HepG2 (cell line): ENCODE measurements around the gene TRH. TPM values are rescaled to one million over a fixed set of nuclear protein-coding genes. Genes with fewer than 3 reads are reported as not detected.

Experiments used
- ISX ChIP-seq: sonication (generic); formaldehyde crosslinking; conservative IDR thresholded peaks from 2 replicates; pipeline ENCODE4 v1.5.0; 2020; ENCODE audit warnings: missing genetic modification reagents
- MAX ChIP-seq: IDR thresholded peaks from 2 replicates; pipeline ENCODE4 v1.6.1; 2012; ENCODE audit warnings: inconsistent platforms
- MYC ChIP-seq: sonication (generic); formaldehyde crosslinking; IDR thresholded peaks from 2 replicates; pipeline ENCODE4 v1.9.0; 2021; ENCODE audit warnings: missing genetic modification reagents, borderline replicate concordance
- NFE2 ChIP-seq: sonication (generic); formaldehyde crosslinking; IDR thresholded peaks from 2 replicates; pipeline ENCODE4 v1.4.0; 2020; ENCODE audit warnings: missing genetic modification reagents
- REST ChIP-seq, 2 experiments: IDR thresholded peaks; 2 replicates each; pipeline ENCODE4 v1.6.1; 2011 to 2012; ENCODE audit warnings: low read length in 2 of 2, borderline replicate concordance in 1 of 2, low read depth in 1 of 2, mild to moderate bottlenecking in 1 of 2, moderate library complexity in 1 of 2
- YEATS2 ChIP-seq: sonication (generic); formaldehyde crosslinking; IDR thresholded peaks from 2 replicates; pipeline ENCODE4 v1.4.0; 2020; ENCODE audit warnings: missing genetic modification reagents, borderline replicate concordance
- ZBTB44 ChIP-seq: sonication (generic); formaldehyde crosslinking; IDR thresholded peaks from 2 replicates; pipeline ENCODE4 v1.4.0; 2020; ENCODE audit warnings: missing genetic modification reagents
- ZNF496 ChIP-seq: sonication (generic); formaldehyde crosslinking; IDR thresholded peaks from 2 replicates; pipeline ENCODE4 v1.8.1; 2023; ENCODE audit warnings: mild to moderate bottlenecking, moderate library complexity, missing genetic modification reagents; ENCODE audit not compliant: insufficient replicate concordance
- ZNF788 ChIP-seq: sonication (generic); formaldehyde crosslinking; IDR thresholded peaks from 2 replicates; pipeline ENCODE4 v1.5.0; 2020; ENCODE audit warnings: mild to moderate bottlenecking, missing genetic modification reagents, borderline replicate concordance
- polyA plus RNA-seq, 8 experiments: library from polyadenylated mRNA; depleted of rRNA in 3 of 8; stranded (reverse) in 7 of 8; unstranded in 1 of 8; fragments of >200 nt; fragmentation: Illumina TruSeq in 4 of 8; extraction: Trizol in 4 of 8; gene quantifications; 2 replicates each; pipeline versions ENCODE4 v1.2.1 to v1.2.3, GENCODE V29; 2011 to 2016; ENCODE audit warnings: low read depth in 4 of 8, missing spikeins in 1 of 8, mixed read lengths in 1 of 8; ENCODE audit not compliant: insufficient read depth in 1 of 8
- total RNA-seq, 5 experiments: library from RNA; depleted of rRNA; stranded (reverse); fragments of >200 nt; fragmentation: Illumina TruSeq; extraction: Trizol; gene quantifications; 2 replicates each; pipeline ENCODE4 v1.2.3, GENCODE V29; 2016; ENCODE audit warnings: low read depth in 1 of 5
- TF ChIP-seq, protein P1 (sequence below): sonication (generic); formaldehyde crosslinking; IDR thresholded peaks from 2 replicates; pipeline ENCODE4 v1.4.0; 2020; ENCODE audit warnings: missing genetic modification reagents, borderline replicate concordance
- TF ChIP-seq, protein P2 (sequence below): sonication (generic); formaldehyde crosslinking; IDR thresholded peaks from 2 replicates; pipeline ENCODE4 v1.4.0; 2020; ENCODE audit warnings: missing genetic modification reagents, borderline replicate concordance
- TF ChIP-seq, protein P3 (sequence below): sonication (generic); formaldehyde crosslinking; conservative IDR thresholded peaks from 2 replicates; pipeline ENCODE4 v1.4.0; 2020; ENCODE audit warnings: missing genetic modification reagents
- TF ChIP-seq, protein P4 (sequence below): sonication (generic); formaldehyde crosslinking; IDR thresholded peaks from 2 replicates; pipeline ENCODE4 v1.8.1; 2023; ENCODE audit warnings: mild to moderate bottlenecking, missing genetic modification reagents, borderline replicate concordance

The TRH gene
- total and polyA plus RNA-seq, 2 of the 13 experiments (the other 11 are each of a cell fraction or from before 2014, with no cell fraction given): not detected

DNA sequence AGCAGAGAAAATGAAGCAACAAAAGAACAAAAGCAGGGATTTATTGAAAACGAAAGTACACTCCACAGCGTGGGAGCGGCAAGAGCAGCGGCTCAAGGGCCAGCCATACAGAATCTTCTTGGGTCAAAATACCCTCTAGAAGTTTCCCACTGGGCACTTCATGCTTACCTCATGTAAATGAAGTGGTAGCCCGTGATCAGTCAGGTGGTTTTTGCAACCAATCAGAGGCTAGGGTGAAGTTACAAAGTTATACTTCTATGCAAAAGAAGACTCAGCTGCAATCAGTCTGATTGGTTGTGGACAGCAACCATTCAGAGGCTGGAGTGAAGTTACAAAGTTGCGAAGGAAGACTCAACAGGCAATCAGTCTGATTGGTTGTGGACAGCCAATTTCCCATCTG lies 37.8 kb upstream of the TRH start (continued):
- TF ChIP-seq, protein P1, sequence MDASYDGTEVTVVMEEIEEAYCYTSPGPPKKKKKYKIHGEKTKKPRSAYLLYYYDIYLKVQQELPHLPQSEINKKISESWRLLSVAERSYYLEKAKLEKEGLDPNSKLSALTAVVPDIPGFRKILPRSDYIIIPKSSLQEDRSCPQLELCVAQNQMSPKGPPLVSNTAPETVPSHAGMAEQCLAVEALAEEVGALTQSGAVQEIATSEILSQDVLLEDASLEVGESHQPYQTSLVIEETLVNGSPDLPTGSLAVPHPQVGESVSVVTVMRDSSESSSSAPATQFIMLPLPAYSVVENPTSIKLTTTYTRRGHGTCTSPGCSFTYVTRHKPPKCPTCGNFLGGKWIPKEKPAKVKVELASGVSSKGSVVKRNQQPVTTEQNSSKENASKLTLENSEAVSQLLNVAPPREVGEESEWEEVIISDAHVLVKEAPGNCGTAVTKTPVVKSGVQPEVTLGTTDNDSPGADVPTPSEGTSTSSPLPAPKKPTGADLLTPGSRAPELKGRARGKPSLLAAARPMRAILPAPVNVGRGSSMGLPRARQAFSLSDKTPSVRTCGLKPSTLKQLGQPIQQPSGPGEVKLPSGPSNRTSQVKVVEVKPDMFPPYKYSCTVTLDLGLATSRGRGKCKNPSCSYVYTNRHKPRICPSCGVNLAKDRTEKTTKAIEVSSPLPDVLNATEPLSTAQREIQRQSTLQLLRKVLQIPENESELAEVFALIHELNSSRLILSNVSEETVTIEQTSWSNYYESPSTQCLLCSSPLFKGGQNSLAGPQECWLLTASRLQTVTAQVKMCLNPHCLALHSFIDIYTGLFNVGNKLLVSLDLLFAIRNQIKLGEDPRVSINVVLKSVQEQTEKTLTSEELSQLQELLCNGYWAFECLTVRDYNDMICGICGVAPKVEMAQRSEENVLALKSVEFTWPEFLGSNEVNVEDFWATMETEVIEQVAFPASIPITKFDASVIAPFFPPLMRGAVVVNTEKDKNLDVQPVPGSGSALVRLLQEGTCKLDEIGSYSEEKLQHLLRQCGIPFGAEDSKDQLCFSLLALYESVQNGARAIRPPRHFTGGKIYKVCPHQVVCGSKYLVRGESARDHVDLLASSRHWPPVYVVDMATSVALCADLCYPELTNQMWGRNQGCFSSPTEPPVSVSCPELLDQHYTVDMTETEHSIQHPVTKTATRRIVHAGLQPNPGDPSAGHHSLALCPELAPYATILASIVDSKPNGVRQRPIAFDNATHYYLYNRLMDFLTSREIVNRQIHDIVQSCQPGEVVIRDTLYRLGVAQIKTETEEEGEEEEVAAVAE (CRISPR knock-in tag): 0 out of 2 replicates have a peak, but pooled peaks have one; percentile 26
- no peak for TF ChIP-seq REST (IDR thresholded peaks at IDR 0.05; ENCODE audit: borderline replicate concordance in 1 of 2, low read depth in 1 of 2, low read length in 2 of 2)
- no peak for TF ChIP-seq ZBTB44 (CRISPR knock-in tag)
- TF ChIP-seq ZNF788 (CRISPR knock-in tag): no peak
- no peak for TF ChIP-seq MYC (CRISPR knock-in tag)
- no peak for TF ChIP-seq ISX (CRISPR knock-in tag)
- no peak for TF ChIP-seq ZNF496 (CRISPR knock-in tag)
- TF ChIP-seq, protein P2, sequence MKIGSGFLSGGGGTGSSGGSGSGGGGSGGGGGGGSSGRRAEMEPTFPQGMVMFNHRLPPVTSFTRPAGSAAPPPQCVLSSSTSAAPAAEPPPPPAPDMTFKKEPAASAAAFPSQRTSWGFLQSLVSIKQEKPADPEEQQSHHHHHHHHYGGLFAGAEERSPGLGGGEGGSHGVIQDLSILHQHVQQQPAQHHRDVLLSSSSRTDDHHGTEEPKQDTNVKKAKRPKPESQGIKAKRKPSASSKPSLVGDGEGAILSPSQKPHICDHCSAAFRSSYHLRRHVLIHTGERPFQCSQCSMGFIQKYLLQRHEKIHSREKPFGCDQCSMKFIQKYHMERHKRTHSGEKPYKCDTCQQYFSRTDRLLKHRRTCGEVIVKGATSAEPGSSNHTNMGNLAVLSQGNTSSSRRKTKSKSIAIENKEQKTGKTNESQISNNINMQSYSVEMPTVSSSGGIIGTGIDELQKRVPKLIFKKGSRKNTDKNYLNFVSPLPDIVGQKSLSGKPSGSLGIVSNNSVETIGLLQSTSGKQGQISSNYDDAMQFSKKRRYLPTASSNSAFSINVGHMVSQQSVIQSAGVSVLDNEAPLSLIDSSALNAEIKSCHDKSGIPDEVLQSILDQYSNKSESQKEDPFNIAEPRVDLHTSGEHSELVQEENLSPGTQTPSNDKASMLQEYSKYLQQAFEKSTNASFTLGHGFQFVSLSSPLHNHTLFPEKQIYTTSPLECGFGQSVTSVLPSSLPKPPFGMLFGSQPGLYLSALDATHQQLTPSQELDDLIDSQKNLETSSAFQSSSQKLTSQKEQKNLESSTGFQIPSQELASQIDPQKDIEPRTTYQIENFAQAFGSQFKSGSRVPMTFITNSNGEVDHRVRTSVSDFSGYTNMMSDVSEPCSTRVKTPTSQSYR (CRISPR knock-in tag): no peak
- TF ChIP-seq YEATS2 (CRISPR knock-in tag): peak; percentile 28; the same call in 1 of the 2 replicates
- TF ChIP-seq NFE2 (CRISPR knock-in tag): no peak
- TF ChIP-seq MAX: peak; percentile 60; the same call in 1 of the 2 replicates
- TF ChIP-seq, protein P3, sequence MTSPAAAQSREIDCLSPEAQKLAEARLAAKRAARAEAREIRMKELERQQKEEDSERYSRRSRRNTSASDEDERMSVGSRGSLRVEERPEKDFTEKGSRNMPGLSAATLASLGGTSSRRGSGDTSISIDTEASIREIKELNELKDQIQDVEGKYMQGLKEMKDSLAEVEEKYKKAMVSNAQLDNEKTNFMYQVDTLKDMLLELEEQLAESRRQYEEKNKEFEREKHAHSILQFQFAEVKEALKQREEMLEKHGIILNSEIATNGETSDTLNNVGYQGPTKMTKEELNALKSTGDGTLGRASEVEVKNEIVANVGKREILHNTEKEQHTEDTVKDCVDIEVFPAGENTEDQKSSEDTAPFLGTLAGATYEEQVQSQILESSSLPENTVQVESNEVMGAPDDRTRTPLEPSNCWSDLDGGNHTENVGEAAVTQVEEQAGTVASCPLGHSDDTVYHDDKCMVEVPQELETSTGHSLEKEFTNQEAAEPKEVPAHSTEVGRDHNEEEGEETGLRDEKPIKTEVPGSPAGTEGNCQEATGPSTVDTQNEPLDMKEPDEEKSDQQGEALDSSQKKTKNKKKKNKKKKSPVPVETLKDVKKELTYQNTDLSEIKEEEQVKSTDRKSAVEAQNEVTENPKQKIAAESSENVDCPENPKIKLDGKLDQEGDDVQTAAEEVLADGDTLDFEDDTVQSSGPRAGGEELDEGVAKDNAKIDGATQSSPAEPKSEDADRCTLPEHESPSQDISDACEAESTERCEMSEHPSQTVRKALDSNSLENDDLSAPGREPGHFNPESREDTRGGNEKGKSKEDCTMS: no peak
- TF ChIP-seq, protein P4, sequence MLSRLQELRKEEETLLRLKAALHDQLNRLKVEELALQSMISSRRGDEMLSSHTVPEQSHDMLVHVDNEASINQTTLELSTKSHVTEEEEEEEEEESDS: no peak
